H9 (cell line): ENCODE measurements around the gene ERCC8. TPM values are rescaled to one million over a fixed set of nuclear protein-coding genes. Genes with fewer than 3 reads are reported as not detected.

Experiments used
- DNase-seq: peaks from one replicate; pipeline ENCODE4 v3.0.0-alpha.2; 2017
- H2AFZ ChIP-seq: one replicate; pipeline ENCODE4 v1.6.1; 2013; ENCODE audit warnings: mild to moderate bottlenecking, low read length, control low read depth, moderate library complexity
- H2AK5ac ChIP-seq: 2 replicates; pipeline ENCODE4 v1.6.1; 2013; ENCODE audit warnings: low read length, control low read depth, mixed read lengths; ENCODE audit not compliant: insufficient read length
- H2BK120ac ChIP-seq: one replicate; pipeline ENCODE4 v1.6.1; 2013; ENCODE audit warnings: low read depth, mild to moderate bottlenecking, low read length, control low read depth, inconsistent platforms; ENCODE audit not compliant: poor library complexity, severe bottlenecking
- H2BK12ac ChIP-seq: 2 replicates; pipeline ENCODE4 v1.6.1; 2013; ENCODE audit warnings: low read length, control low read depth, mixed read lengths, low read depth; ENCODE audit not compliant: insufficient read length
- H2BK15ac ChIP-seq: 2 replicates; pipeline ENCODE4 v1.6.1; 2013; ENCODE audit warnings: low read depth, low read length, control low read depth
- H2BK20ac ChIP-seq: one replicate; pipeline ENCODE4 v1.6.1; 2013; ENCODE audit warnings: low read depth, mild to moderate bottlenecking, low read length, control low read depth, inconsistent platforms; ENCODE audit not compliant: poor library complexity, severe bottlenecking
- H2BK5ac ChIP-seq: 2 replicates; pipeline ENCODE4 v1.6.1; 2013; ENCODE audit warnings: low read length, control low read depth, mixed read lengths; ENCODE audit not compliant: insufficient read length
- H3K14ac ChIP-seq: 2 replicates; pipeline ENCODE4 v1.6.1; 2013; ENCODE audit warnings: low read length, control low read depth; ENCODE audit not compliant: insufficient read depth
- H3K18ac ChIP-seq: 2 replicates; pipeline ENCODE4 v1.6.1; 2013; ENCODE audit warnings: low read depth, mild to moderate bottlenecking, mixed read lengths, low read length, control low read depth; ENCODE audit not compliant: insufficient read length
- H3K23ac ChIP-seq: 2 replicates; pipeline ENCODE4 v1.6.1; 2013; ENCODE audit warnings: low read length, control low read depth, mixed read lengths, low read depth; ENCODE audit not compliant: insufficient read length
- H3K23me2 ChIP-seq: 2 replicates; pipeline ENCODE4 v1.6.1; 2013; ENCODE audit warnings: low read depth, mild to moderate bottlenecking, mixed read lengths, low read length, control low read depth; ENCODE audit not compliant: insufficient read length, poor library complexity, severe bottlenecking
- H3K27ac ChIP-seq: 2 replicates; pipeline ENCODE4 v1.5.1; 2013; ENCODE audit warnings: low read length, control low read depth, mixed read lengths, low read depth; ENCODE audit not compliant: insufficient read length
- H3K27me3 ChIP-seq: 2 replicates; pipeline ENCODE4 v1.6.1; 2013; ENCODE audit warnings: low read length, control low read depth, inconsistent platforms; ENCODE audit not compliant: insufficient read depth
- H3K4ac ChIP-seq: 2 replicates; pipeline ENCODE4 v1.6.1; 2013; ENCODE audit warnings: low read depth, mild to moderate bottlenecking, control low read depth, inconsistent platforms, low read length, moderate library complexity
- H3K4me1 ChIP-seq: 2 replicates; pipeline ENCODE4 v1.6.1; 2013; ENCODE audit warnings: low read length, control low read depth, inconsistent platforms; ENCODE audit not compliant: insufficient read depth
- H3K4me2 ChIP-seq: 2 replicates; pipeline ENCODE4 v1.6.1; 2013; ENCODE audit warnings: low read length, control low read depth, mixed read lengths; ENCODE audit not compliant: insufficient read length, insufficient read depth
- H3K56ac ChIP-seq: 2 replicates; pipeline ENCODE4 v1.6.1; 2013; ENCODE audit warnings: low read depth, mild to moderate bottlenecking, mixed read lengths, low read length, control low read depth; ENCODE audit not compliant: insufficient read length
- H3K79me1 ChIP-seq: 2 replicates; pipeline ENCODE4 v1.6.1; 2013; ENCODE audit warnings: low read depth, mild to moderate bottlenecking, moderate library complexity, low read length, control low read depth, inconsistent platforms; ENCODE audit not compliant: insufficient read depth, poor library complexity, severe bottlenecking
- H3K79me2 ChIP-seq: 2 replicates; pipeline ENCODE4 v1.6.1; 2013; ENCODE audit warnings: low read length, control low read depth, inconsistent platforms; ENCODE audit not compliant: insufficient read depth
- H3K9ac ChIP-seq: 2 replicates; pipeline ENCODE4 v1.6.1; 2013; ENCODE audit warnings: low read length, control low read depth, mixed read lengths; ENCODE audit not compliant: insufficient read length; ENCODE audit errors: extremely low read depth
- H3K9me3 ChIP-seq: one replicate; pipeline ENCODE4 v1.6.1; 2013; ENCODE audit warnings: low read depth, low read length, inconsistent platforms; ENCODE audit not compliant: control insufficient read depth
- H3T11ph ChIP-seq: one replicate; pipeline ENCODE4 v1.6.1; 2013; ENCODE audit warnings: mild to moderate bottlenecking, low read length, control low read depth, inconsistent platforms
- H4K20me1 ChIP-seq: one replicate; pipeline ENCODE4 v1.6.1; 2013; ENCODE audit not compliant: control insufficient read depth, insufficient read length, insufficient read depth
- H4K5ac ChIP-seq: 2 replicates; pipeline ENCODE4 v1.6.1; 2013; ENCODE audit warnings: low read depth, mild to moderate bottlenecking, mixed read lengths, low read length, control low read depth; ENCODE audit not compliant: insufficient read length
- H4K8ac ChIP-seq: replicated peaks from 2 replicates; pipeline ENCODE4 v1.6.1; 2013; ENCODE audit warnings: low read length, control low read depth, mixed read lengths, low read depth; ENCODE audit not compliant: insufficient read length
- H4K91ac ChIP-seq: 2 replicates; pipeline ENCODE4 v1.6.1; 2013; ENCODE audit warnings: low read depth, mild to moderate bottlenecking, moderate library complexity, mixed read lengths, low read length, control low read depth; ENCODE audit not compliant: insufficient read length
- H3K27ac Mint-ChIP-seq, 3 experiments: 2 replicates in 2 of 3; 3 replicates in 1 of 3; pipeline ENCODE4 v1.8.0; 2020 to 2021; ENCODE audit warnings: mixed read lengths in 3 of 3, mild to moderate bottlenecking in 1 of 3, moderate library complexity in 1 of 3
- H3K27me3 Mint-ChIP-seq: 2 replicates; pipeline ENCODE4 v1.8.0; 2021; ENCODE audit warnings: low read depth, mild to moderate bottlenecking, moderate library complexity, mixed read lengths
- H3K36me3 Mint-ChIP-seq, 3 experiments: 2 replicates in 2 of 3; 3 replicates in 1 of 3; pipeline ENCODE4 v1.8.0; 2020 to 2021; ENCODE audit warnings: low read depth in 3 of 3, mixed read lengths in 3 of 3; ENCODE audit not compliant: insufficient read depth in 1 of 3
- H3K4me1 Mint-ChIP-seq, 2 experiments: 2 replicates each; pipeline ENCODE4 v1.8.0; 2020; ENCODE audit warnings: mixed read lengths in 2 of 2
- H3K4me3 Mint-ChIP-seq, 2 experiments: 2 replicates in 1 of 2; 3 replicates in 1 of 2; pipeline ENCODE4 v1.8.0; 2020 to 2021; ENCODE audit warnings: mild to moderate bottlenecking in 2 of 2, mixed read lengths in 2 of 2, moderate library complexity in 1 of 2
- H3K9me3 Mint-ChIP-seq, 2 experiments: 2 replicates in 1 of 2; 3 replicates in 1 of 2; pipeline ENCODE4 v1.8.0; 2020; ENCODE audit warnings: mild to moderate bottlenecking in 2 of 2, mixed read lengths in 2 of 2, moderate library complexity in 1 of 2
- CTCF ChIP-seq: fragments of 200-600 bp; sonication (generic); conservative IDR thresholded peaks from 3 replicates; pipeline ENCODE4 v1.8.0; 2021; ENCODE audit warnings: antibody characterized with exemption, mild to moderate bottlenecking
- total RNA-seq: library from RNA; stranded (reverse); gene quantifications from 2 replicates; pipeline ENCODE4 v1.2.1, GENCODE V29; 2021

Gene ERCC8
- total RNA-seq, 1 experiment from 2014 or later = 18.0 TPM

DNA sequence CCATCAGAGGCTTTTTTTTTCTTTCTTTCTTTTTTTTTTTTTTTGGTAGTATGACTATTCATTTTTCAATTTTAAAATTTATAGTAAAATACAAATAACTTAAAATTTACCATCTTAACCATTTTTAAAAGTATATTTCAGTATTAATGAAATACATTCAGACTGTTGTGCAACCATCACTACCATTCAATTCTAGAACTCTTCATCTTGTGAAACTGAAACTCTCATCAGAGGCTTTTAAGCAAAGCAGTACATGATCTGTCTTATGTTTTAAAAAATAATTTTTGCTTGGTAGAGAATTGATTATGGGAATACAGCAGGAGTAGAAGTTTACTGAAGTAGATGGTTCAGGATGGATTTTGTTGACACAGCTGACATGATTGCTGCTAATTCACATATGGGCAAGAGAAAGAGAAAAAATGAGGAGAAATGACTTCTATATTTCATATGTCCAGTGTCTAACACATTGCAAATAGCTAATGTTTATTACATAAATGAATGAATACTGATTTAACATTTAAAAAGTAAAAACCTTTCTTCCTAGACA is 114.2 kb downstream of the ERCC8 start:
- no peak for DNase-seq
- Mint-ChIP-seq H3K4me3 (no peak overlapping the region), H3K36me3 (no peaks in the 10 kb centered on the region), H3K27me3 (no peaks in the 10 kb centered on the region), H3K27ac (no peak overlapping the region), H3K4me1 (peaks cover 0 to 3% of the 10 kb centered on the region in 2 experiments; a peak in 1 of 4 replicates), H3K9me3 (no peaks in the 10 kb centered on the region)
- Histone ChIP-seq H2BK5ac (no peak overlapping the region), H2AFZ (no peak overlapping the region), H3K4me1 (no peaks in the 10 kb centered on the region), H3K27me3 (no peaks in the 10 kb centered on the region), H4K91ac (no peak overlapping the region), H4K8ac (no peak overlapping the region), H3K14ac (no peak overlapping the region), H3K23me2 (no peaks in the 10 kb centered on the region), H3K23ac (no peak overlapping the region), H4K5ac (no peak overlapping the region), H3K18ac (no peak overlapping the region), H3K79me2 (no peaks in the 10 kb centered on the region), H3K4ac (no peak overlapping the region), H3K4me2 (no peak overlapping the region), H2BK12ac (no peak overlapping the region), H2BK120ac (no peak overlapping the region), H3K27ac (no peak overlapping the region), H2AK5ac (no peak overlapping the region), H3T11ph (no peak overlapping the region), H2BK20ac (no peak overlapping the region), H3K9me3 (no peaks in the 10 kb centered on the region), H3K79me1 (no peaks in the 10 kb centered on the region), H3K9ac (no peak overlapping the region), H2BK15ac (no peak overlapping the region), H3K56ac (no peak overlapping the region), H4K20me1 (no peaks in the 10 kb centered on the region)
- no peak for TF ChIP-seq CTCF
